CD14-positive monocyte (primary cell): ENCODE results near the gene RALY. TPM values are rescaled to one million over a fixed set of nuclear protein-coding genes. Genes with fewer than 3 reads are reported as not detected.
A peak's percentile ranks its signal among the peaks of the same experiment; 100 is the strongest.

Experiments used
- DNase-seq, 3 donors: peaks; one replicate each; pipeline ENCODE4 v3.0.0-alpha.2; 2011 to 2022
- H2AFZ ChIP-seq: 2 replicates; pipeline ENCODE4 v1.6.0; 2012; ENCODE audit warnings: mild to moderate bottlenecking, low read depth, low read length, inconsistent platforms; ENCODE audit not compliant: insufficient read depth, poor library complexity, severe bottlenecking
- H3K27ac ChIP-seq, 2 donors: 1 replicate in 1 of 2; 2 replicates in 1 of 2; pipeline ENCODE4 v1.5.1; 2012 to 2013; ENCODE audit warnings: low read length in 2 of 2, control low read depth in 1 of 2, inconsistent platforms in 1 of 2, low read depth in 1 of 2, mild to moderate bottlenecking in 1 of 2
- H3K27me3 ChIP-seq, 2 donors: one replicate each; pipeline versions ENCODE4 v1.6.0 to v1.6.1; 2011 to 2013; ENCODE audit warnings: low read length in 2 of 2; ENCODE audit not compliant: control insufficient read depth in 2 of 2, insufficient read depth in 2 of 2
- H3K36me3 ChIP-seq, 2 donors: replicated peaks in 1 of 2; 1 replicate in 1 of 2; 2 replicates in 1 of 2; pipeline versions ENCODE4 v1.5.1 to v1.6.1; 2012 to 2013; ENCODE audit warnings: low read length in 2 of 2, control low read depth in 1 of 2, inconsistent platforms in 1 of 2, mild to moderate bottlenecking in 1 of 2; ENCODE audit not compliant: insufficient read depth in 2 of 2, control insufficient read depth in 1 of 2
- H3K4me1 ChIP-seq, 2 donors: 1 replicate in 1 of 2; 2 replicates in 1 of 2; pipeline versions ENCODE4 v1.5.1 to v1.6.1; 2012 to 2013; ENCODE audit warnings: low read length in 2 of 2, control low read depth in 1 of 2, inconsistent platforms in 1 of 2, mild to moderate bottlenecking in 1 of 2, moderate library complexity in 1 of 2; ENCODE audit not compliant: insufficient read depth in 2 of 2, control insufficient read depth in 1 of 2
- H3K4me2 ChIP-seq: replicated peaks from 2 replicates; pipeline ENCODE3; 2012; ENCODE audit warnings: low read length, moderate library complexity, mild to moderate bottlenecking; ENCODE audit not compliant: poor library complexity, severe bottlenecking; ENCODE audit errors: extremely low read depth
- H3K4me3 ChIP-seq, 3 experiments: fragments of 200-600 bp in 1 of 3; sonication (generic) in 1 of 3; replicated peaks in 1 of 3; 1 replicate in 2 of 3; 2 replicates in 1 of 3; pipeline ENCODE4 v1.5.1; 2011 to 2013; ENCODE audit warnings: low read length in 3 of 3, mild to moderate bottlenecking in 3 of 3, control low read depth in 2 of 3, low read depth in 2 of 3, inconsistent platforms in 1 of 3, moderate library complexity in 1 of 3
- H3K79me2 ChIP-seq: 2 replicates; pipeline ENCODE4 v1.6.0; 2012; ENCODE audit warnings: mild to moderate bottlenecking, control low read depth, inconsistent platforms, low read length, moderate library complexity; ENCODE audit not compliant: insufficient read depth
- H3K9ac ChIP-seq: 2 replicates; pipeline ENCODE4 v1.6.0; 2017; ENCODE audit warnings: low read length, mild to moderate bottlenecking; ENCODE audit not compliant: insufficient read depth, poor library complexity, severe bottlenecking
- H3K9me3 ChIP-seq, 2 donors: replicated peaks in 1 of 2; 1 replicate in 1 of 2; 2 replicates in 1 of 2; pipeline versions ENCODE4 v1.5.1 to v1.6.1; 2012 to 2013; ENCODE audit warnings: low read length in 2 of 2, control low read depth in 1 of 2; ENCODE audit not compliant: control insufficient read depth in 1 of 2, insufficient read depth in 1 of 2
- H4K20me1 ChIP-seq: 2 replicates; pipeline ENCODE4 v1.6.0; 2012; ENCODE audit warnings: mild to moderate bottlenecking, low read length, control low read depth, moderate library complexity; ENCODE audit not compliant: insufficient read depth
- H3K27ac Mint-ChIP-seq, 7 donors: one replicate each; pipeline ENCODE4 v1.8.0; 2020; ENCODE audit warnings: mild to moderate bottlenecking in 7 of 7, mixed read lengths in 7 of 7, moderate library complexity in 6 of 7, inconsistent platforms in 2 of 7
- H3K27me3 Mint-ChIP-seq, 3 donors: one replicate each; pipeline ENCODE4 v1.8.0; 2021 to 2022; ENCODE audit warnings: low read depth in 3 of 3, mild to moderate bottlenecking in 3 of 3, mixed read lengths in 3 of 3, moderate library complexity in 3 of 3, inconsistent platforms in 1 of 3
- H3K36me3 Mint-ChIP-seq, 2 donors: one replicate each; pipeline ENCODE4 v1.8.0; 2020; ENCODE audit warnings: mixed read lengths in 2 of 2, inconsistent platforms in 1 of 2, mild to moderate bottlenecking in 1 of 2
- H3K4me1 Mint-ChIP-seq: one replicate; pipeline ENCODE4 v1.8.0; 2020; ENCODE audit warnings: mild to moderate bottlenecking, mixed read lengths
- H3K4me3 Mint-ChIP-seq, 2 donors: one replicate each; pipeline ENCODE4 v1.8.0; 2020; ENCODE audit warnings: mild to moderate bottlenecking in 2 of 2, mixed read lengths in 2 of 2, moderate library complexity in 1 of 2
- H3K9me3 Mint-ChIP-seq, 7 donors: one replicate each; pipeline ENCODE4 v1.8.0; 2020 to 2022; ENCODE audit warnings: mixed read lengths in 7 of 7, mild to moderate bottlenecking in 6 of 7, moderate library complexity in 6 of 7, inconsistent platforms in 2 of 7
- CTCF ChIP-seq: fragments of 200-600 bp; IDR thresholded peaks from one replicate; pipeline ENCODE4 v1.8.0; 2022; ENCODE audit warnings: antibody characterized with exemption, mild to moderate bottlenecking
- WGBS: methylation state at CpG from one replicate; pipeline ENCODE4 v1.1.5; 2013; ENCODE audit warnings: missing lambda C conversion rate; ENCODE audit not compliant: insufficient coverage; 5-methylcytosine and 5-hydroxymethylcytosine counted together
- intact Hi-C, 2 donors: fragments of 100-400 bp; cut with micrococcal nuclease; formaldehyde crosslinking; loops; one replicate each; pipeline versions ENCODE4 v1.15.0 to v1.15.1; 2023
- polyA plus RNA-seq, 3 donors: library from polyadenylated mRNA; depleted of rRNA in 1 of 3; unstranded in 2 of 3; stranded (reverse) in 1 of 3; fragments of 300-500 nt in 2 of 3; fragments of >200 nt in 1 of 3; fragmentation: Illumina TruSeq in 2 of 3; gene quantifications; 1 replicate in 2 of 3; 2 replicates in 1 of 3; pipeline ENCODE4 v1.2.3, GENCODE V29; 2012 to 2021

The RALY gene
- polyA plus RNA-seq, 3 donors: 88.4 to 154 (median 152) TPM

GRCh38 chr20:34062570-34063482 is 69.1 kb downstream of the RALY start:
- H3K4me1 ChIP-seq: peaks cover 0 to 5% of the 10 kb centered on the region in 2 donors
- peaks cover 0 to 3% (median 0%) of the 10 kb centered on the region in 3 donors for H3K27me3 Mint-ChIP-seq
- no peaks in the 10 kb centered on the region for H3K27me3 ChIP-seq
- H3K4me1 Mint-ChIP-seq: peaks cover 15% of the 10 kb centered on the region
- no peak overlapping the region for H3K4me2 ChIP-seq
- H2AFZ ChIP-seq: no peak overlapping the region
- no peak for TF ChIP-seq CTCF
- peak overlapping the region in 1 of 2 donors; percentile 35 for H3K27ac ChIP-seq
- peaks cover 22 to 30% of the 10 kb centered on the region in 2 donors for H3K36me3 Mint-ChIP-seq
- H3K9ac ChIP-seq: no peak overlapping the region
- intact Hi-C loops: loop anchor here in 1 of 2 donors (10.0 kb wide), 1 partner anchor 128 kb away; no protein-coding TSS in a partner anchor
- peaks cover 95% of the 10 kb centered on the region for H3K79me2 ChIP-seq
- H3K27ac Mint-ChIP-seq: peak overlapping the region in 6 of 7 donors; percentile 23 to 83 (median 70)
- no peaks in the 10 kb centered on the region for H3K9me3 ChIP-seq
- peaks cover 17 to 77% of the 10 kb centered on the region in 2 donors for H3K36me3 ChIP-seq
- no peak overlapping the region for H3K4me3 ChIP-seq
- DNase-seq: peak in 2 of 3 donors; percentile 2 to 40
- no peak overlapping the region for H3K4me3 Mint-ChIP-seq
- H4K20me1 ChIP-seq: peaks cover 99% of the 10 kb centered on the region
- no peaks in the 10 kb centered on the region for H3K9me3 Mint-ChIP-seq
- 92% methylated on average over 2 of the region's 5 CpGs for WGBS

GRCh38 chr20:34064286-34064685 is 70.6 kb downstream of the RALY start:
- peaks cover 95% of the 10 kb centered on the region for H3K79me2 ChIP-seq
- Mint-ChIP-seq H3K4me1 (peaks cover 21% of the 10 kb centered on the region), H3K27ac (peak overlapping the region in 1 of 7 donors; percentile 21), H3K4me3 (no peak overlapping the region), H3K9me3 (no peaks in the 10 kb centered on the region), H3K27me3 (no peaks in the 10 kb centered on the region), H3K36me3 (peaks cover 19 to 24% of the 10 kb centered on the region in 2 donors)
- no peak overlapping the region for H3K4me3 ChIP-seq
- no peak for TF ChIP-seq CTCF
- no peaks in the 10 kb centered on the region for H3K9me3 ChIP-seq
- H3K4me1 ChIP-seq: peaks cover 0 to 5% of the 10 kb centered on the region in 2 donors
- no CpG with 5 or more reads among the region's 3 CpGs for WGBS
- no peak overlapping the region for H3K9ac ChIP-seq
- no peak for DNase-seq
- H3K27me3 ChIP-seq: no peaks in the 10 kb centered on the region
- no peak overlapping the region for H3K4me2 ChIP-seq
- peaks cover 17 to 68% of the 10 kb centered on the region in 2 donors for H3K36me3 ChIP-seq
- peaks cover 99% of the 10 kb centered on the region for H4K20me1 ChIP-seq
- no peak overlapping the region for H2AFZ ChIP-seq
- peak overlapping the region in 1 of 2 donors; percentile 16 for H3K27ac ChIP-seq
- intact Hi-C loops: loop anchor here in 1 of 2 donors (10.0 kb wide), 1 partner anchor 129 kb away; no protein-coding TSS in a partner anchor
